GM04503 (cell line): ENCODE data around the gene LMF1.

Experiments
- DNase-seq: peaks from one replicate; pipeline ENCODE4 v3.0.0-alpha.2; 2012; ENCODE audit warnings: low read depth

The LMF1 gene

DNA sequence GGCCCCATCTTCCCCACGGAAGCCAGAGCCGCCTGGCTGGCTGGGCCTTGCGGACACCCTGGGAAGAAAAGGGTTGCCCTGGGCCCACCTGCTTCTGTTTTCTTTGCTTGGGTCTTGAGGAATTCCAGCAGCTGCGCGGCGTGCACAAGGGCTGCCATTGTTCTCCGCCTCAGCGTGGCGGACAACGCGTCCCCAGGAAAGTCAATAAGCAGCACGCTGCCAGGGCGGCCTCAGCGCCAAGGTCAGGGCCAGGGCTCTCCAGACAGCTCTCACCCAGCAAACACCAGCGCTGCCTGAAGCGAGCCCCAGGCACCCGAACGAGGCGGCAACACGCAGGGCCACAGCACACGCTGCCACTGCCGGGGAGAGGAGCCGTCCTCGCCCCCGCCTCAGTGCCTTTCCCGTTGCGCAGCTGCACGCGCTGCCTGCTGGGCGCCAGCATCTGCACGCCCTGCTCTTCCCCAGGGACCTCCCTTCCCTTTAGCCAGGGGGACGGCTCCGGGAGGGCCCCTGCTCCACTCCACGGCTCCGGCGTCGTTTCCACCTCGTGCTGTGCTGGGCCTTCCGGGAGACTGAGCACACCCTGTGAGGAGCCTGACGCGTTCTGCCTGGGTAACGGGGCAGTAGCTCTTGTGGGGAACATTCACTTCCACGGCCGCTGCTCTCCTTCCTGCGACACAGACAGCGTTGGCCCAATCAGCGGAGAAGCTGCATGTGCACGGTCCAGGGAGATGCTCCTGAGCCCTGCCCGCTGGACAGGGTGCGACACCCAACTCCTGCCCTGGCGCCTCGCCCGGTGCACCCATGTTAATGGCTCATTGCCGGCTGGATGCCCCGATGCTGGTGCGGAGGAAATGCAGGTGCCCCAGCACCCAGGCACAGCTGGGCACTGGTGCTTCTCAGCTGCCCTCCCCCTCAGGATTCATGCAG is 57.8 kb downstream of the LMF1 start:
- DNase-seq: no peak

DNA sequence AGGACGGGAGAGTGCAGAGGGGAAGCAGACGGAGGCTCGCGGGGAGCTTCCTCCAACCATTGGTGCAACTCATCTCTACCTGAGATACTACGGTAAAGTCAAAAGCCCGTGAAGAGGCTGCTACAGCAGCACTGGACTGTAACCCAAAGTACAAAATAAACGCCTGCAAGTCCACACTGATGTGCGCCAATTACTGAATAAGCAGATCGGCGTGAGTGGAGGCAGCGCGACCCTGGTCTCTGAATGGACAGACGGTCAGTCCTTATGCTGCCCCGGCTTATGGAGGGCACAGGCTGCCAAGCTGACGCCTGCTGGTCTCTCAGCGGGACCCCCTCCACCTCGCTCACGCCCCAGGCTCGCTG is 58.5 kb downstream of the LMF1 start:
- DNase-seq: no peak

GRCh38 chr16:911604-912321 is 59.0 kb downstream of the LMF1 start:
- no peak for DNase-seq

DNA sequence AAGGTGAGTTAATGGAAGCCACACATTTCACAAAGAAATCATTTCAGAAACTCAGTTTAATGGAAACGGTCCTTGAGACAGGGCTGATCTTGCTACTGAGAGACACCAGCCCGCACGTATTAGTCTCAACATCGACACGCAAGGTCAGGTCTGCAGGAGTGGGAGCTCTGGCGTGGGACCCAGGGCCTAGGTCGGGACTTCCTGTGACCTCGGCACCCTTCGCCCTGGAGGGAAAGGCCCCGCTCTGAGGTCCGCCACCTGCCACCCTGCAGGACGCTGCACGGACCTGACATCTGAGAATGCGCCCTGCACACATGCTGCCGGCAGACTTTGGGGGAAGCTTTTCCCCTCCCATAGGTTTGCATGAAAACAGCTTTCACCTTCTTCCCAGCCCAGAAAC is 59.7 kb downstream of the LMF1 start:
- DNase-seq: no peak

DNA sequence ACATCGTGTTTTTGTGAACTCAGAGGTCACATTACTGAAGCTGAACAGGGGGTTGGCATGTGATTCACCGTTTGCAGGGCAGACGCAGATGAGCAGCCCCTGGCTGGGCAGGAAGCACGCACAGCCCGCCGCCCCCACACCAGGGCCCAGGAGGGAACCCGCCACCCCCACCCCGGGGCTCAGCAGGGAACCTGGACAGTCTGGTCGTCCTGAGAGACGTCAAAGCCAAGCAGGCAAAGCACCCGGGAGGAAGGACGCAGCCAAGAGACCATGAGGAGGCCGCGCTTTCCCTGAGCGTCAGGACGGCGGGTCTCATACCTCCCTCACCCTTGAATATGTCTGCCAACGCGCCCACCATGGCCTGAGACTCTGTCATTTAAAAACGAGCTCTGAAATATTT is 60.6 kb downstream of the LMF1 start:
- no peak for DNase-seq

- no peak for DNase-seq
These were observed 61.3 kb downstream of the LMF1 start for GRCh38 chr16:909281-910000.

DNA sequence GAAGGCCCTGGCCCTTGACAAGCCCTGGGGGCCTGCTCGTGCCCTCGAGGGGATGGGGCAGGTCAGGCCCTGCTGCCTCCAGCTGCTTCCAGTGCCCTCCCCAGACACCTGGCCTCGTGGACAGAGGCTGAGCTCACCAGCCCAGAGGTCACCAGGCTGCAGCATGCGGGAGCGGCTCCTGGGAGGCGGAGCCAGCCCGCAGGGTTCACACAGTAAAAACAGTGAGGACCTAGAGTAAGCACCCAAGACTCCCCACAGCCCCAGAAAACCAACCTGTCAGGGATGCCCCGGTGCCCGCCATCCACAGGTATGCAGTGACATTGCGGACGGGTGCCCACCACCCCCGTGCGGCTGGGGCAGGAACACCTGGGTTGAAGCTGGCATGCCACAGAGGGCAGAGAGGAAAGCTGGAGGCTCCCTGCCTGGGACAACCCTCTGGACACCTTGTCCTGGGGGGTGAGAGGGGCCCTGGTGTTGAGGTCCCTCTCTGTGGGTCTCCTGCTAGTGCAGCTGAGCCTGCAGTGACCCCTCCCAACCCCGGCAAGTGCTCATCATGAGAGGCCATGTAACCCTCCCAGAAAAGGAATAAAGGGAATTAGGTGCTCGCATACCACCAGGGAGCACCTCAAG is 62.1 kb downstream of the LMF1 start:
- DNase-seq: no peak

- no peak for DNase-seq
These were observed 62.9 kb downstream of the LMF1 start for GRCh38 chr16:907842-908241.

DNA sequence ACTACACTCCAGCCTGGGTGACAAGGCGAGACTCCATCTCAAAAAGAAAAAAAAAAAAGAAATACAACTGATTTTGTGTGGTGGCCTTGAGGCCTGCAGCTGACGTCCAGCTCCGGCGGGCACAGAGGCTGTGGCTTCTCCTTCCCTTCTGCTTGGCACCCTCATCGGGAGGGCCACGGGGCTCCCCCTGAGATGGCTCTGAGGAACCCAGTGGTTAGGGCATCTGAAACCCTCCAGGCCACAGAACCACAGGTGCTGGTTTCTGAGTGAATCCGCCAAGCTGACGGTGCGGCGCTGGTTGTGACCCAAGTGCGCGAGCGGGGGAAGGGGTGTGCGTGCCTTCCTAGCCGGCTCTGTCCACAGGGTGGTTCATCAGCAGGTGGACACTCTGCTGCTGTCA is 63.4 kb downstream of the LMF1 start:
- DNase-seq: no peak

DNA sequence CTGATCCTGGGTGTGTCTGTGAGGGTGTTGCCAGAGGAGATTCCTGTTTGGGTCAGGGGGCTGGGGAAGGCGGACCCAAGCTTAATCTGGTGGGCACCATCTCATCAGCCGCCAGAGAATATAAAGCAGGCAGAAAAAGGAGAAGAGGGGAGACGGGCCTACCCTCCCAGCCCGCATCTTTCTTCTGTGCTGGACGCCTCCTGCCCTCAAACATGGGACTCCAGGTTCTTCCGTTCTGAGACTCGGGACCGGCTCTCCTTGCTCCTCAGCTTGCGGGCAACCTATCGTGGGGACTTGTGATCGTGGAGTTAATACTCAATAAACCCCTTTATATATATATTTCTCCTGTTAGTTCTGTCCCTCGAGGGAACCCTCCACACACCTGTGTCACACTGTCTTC is 64.5 kb downstream of the LMF1 start:
- DNase-seq: no peak

GRCh38 chr16:901715-902601 is 68.8 kb downstream of the LMF1 start:
- no peak for DNase-seq

DNA sequence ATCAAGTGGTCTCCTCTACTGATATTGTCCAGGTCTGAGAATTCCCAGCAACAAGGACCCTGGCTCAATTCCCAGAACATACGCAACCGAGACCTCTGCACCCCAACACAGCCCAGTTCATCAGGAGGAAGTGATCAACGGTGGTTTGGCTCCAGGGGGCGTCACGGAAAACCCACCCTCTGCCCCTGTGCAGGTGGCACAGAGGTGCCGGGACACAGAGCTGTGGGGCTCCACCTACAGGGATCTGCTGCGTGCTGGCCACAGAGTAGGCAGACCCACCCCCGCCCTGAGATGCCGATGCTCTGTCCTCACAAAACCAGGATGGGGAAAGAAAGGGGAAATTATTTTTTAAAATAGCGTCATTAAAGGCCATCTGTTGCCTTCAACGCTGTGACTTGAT is 69.6 kb downstream of the LMF1 start:
- DNase-seq: no peak

DNA sequence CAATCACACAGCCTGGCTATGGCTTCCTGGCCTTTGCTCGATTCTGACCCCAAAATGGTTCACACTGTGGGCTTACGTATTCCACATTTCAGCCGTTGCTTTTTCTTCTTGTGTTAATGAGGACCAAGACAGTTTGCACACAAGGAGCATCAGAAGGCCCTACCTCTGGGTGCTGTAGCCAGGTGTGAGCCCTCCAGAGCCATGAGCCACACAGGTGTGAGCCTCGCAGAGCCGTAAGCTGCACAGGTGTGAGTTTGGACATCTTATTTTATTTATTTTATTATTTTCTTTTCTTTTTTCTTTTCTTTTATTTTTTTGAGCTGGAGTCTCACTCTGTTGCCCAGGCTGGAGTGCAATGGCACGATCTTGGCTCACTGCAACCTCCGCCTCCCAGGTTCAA is 70.6 kb downstream of the LMF1 start:
- DNase-seq: no peak

- no peak for DNase-seq
These were observed 71.1 kb downstream of the LMF1 start for GRCh38 chr16:899683-900060.

- no peak for DNase-seq
These were observed 71.8 kb downstream of the LMF1 start for GRCh38 chr16:898761-899682.

DNA sequence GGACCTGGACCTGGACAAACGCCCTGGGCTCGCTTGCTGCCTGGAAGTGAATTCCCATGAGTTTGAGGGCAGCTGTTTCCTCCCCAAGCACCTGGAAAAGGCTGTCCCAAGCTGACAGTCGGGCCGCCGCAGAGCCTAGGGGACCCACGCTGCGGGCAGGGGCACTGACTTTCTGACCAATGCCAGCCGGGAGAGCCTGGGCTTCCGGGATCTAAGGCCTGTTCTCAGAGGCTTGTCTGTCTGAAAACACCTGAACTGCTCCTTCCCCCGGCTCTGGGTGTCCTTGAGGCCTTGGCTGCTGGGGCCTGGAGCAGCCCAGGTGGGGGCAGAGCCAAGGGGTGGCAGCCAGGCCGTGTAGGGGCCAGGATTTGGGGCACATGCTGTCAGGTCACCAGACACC is 72.6 kb downstream of the LMF1 start:
- no peak for DNase-seq

GRCh38 chr16:897701-898100 is 73.1 kb downstream of the LMF1 start:
- no peak for DNase-seq

DNA sequence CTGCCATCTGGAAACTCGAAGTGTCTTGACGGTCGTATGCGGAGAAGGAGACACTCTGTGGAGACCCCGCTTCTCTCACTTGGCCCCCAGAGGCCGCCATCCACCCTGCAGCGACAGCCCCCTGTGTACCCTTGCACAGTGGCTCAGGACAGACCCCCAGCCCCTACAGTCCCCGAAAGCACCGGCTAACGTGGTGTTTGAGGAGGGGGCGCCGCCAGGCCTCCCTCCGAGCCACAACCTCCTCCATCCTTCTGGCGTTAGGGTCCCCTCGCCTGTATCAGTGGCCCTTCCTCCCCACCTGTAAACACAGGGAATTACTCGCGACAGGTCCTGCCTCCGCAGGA is 73.6 kb downstream of the LMF1 start:
- no peak for DNase-seq

DNA sequence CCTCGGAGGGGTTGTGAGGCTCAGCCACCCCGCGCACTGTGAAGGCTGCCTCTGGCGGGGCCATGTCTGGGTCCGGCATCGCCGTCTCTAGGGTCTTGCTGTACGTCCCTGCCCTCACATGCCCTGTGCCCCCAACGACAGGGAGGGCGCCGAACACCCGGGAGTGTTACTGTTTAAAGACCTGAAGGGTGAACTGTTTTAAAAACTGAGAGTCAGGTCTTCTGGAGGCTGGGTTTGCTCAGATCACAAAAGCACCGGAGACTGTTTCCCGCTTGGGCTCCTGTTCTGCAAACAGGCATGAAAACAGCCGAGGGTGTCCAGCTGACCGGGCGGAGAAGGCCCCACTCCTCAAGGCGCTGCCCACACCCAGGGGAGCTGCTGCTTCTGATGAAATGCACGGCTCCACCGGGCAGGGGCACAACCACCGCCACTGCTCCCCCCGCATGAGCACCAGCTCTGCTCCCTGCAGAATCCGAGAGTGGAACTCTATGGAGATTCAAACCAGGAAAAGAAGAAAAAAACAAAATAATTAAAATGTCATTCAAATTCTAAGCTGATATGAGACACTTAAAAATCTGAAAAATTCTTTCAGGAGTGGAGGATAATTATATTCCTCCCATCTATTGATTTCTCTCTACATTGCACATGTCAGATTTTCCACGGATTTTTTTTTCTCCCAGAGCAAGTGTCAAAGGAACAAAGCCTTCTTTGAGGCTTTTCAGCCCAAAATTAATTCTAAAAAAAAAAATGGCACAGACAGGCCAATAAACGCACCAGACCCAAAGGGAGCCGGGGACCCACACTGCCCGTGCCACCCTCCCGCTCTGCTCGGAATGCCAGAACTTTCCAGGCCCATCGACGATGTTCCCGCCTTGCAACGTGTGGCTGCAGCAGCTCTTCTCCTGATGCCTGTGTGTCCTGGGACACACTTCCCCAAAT is 74.3 kb downstream of the LMF1 start:
- no peak for DNase-seq
